GM04504 (cell line): ENCODE results near the gene C14orf180.
"Not testable (repeated sequence)": the region's sequence is repeated elsewhere in the genome, so short reads cannot be mapped to it uniquely, and the experiment has no call there.

ENCODE experiments used
- DNase-seq: peaks from one replicate; pipeline ENCODE4 v3.0.0-alpha.2; 2012; ENCODE audit warnings: low read depth

C14orf180 gene

DNA sequence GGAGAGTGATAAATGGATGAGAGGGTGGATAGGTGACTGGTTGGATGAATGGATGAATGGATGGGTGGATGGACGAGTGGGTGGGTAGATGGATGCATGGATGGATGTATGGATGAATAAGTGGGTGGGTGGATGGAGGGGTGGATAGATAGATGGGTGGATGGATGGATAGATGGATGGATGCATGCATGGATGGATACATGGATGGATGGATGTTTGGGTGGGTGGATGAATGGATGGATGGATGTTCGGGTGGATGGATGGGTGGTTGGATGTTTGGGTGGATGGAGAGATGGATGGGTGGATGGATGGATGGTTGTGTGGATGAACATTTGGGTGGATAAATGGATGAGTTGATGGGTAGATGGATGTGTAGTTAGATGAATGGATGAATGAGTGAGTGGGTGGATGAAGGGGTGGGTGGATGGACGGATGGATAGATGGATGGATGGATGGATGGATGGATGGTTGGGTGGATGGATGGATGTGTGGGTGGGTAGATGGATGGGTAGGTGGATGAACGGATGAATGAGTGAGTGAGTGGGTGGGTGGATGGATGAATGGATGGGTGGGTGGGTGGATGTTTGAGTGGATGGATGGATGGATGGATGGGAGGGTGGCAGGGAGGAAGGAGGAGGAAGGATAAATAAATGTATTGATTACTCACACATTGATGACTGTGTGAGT is 34.7 kb downstream of the C14orf180 start:
- no peak for DNase-seq

DNA sequence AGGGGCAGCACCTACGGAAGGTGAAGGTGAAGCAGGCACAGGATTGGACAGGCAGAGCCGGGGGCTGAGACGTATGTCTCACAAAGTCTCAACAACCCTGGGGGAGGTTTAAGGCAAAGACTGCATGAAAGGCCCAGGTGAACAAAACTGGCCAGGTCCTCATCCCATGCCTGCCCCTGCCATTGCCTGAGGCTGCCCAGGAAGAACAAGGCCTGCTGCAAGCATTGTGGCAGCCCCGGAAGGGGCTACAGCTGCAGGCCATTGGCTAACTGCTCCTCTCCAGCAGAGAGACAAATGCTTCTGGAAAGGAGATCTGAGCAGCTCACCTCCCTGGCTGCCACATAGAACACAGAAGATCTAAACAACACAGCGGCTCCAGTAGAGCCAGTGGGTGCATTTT is 45.4 kb downstream of the C14orf180 start:
- no peak for DNase-seq

DNA sequence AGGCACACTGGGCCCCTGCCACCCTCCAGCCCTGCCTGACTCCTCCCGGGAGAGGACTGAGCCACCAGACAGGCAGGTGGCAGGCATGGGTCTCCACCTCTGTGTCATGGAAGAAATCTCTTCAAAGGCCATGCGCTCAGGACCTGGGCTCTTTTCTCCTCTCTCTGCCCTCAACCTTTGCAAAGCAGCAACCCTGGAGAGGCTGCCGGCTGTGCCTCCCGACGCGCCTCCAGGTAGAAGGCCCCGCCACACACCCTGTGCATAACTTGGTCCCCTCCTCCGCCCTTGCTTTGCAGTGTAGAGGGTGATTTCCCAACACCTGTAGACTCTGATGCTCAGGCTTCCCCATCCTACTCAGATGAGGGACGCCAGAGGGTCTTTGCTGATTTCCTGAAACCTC is 53.2 kb downstream of the C14orf180 start:
- no peak for DNase-seq

DNA sequence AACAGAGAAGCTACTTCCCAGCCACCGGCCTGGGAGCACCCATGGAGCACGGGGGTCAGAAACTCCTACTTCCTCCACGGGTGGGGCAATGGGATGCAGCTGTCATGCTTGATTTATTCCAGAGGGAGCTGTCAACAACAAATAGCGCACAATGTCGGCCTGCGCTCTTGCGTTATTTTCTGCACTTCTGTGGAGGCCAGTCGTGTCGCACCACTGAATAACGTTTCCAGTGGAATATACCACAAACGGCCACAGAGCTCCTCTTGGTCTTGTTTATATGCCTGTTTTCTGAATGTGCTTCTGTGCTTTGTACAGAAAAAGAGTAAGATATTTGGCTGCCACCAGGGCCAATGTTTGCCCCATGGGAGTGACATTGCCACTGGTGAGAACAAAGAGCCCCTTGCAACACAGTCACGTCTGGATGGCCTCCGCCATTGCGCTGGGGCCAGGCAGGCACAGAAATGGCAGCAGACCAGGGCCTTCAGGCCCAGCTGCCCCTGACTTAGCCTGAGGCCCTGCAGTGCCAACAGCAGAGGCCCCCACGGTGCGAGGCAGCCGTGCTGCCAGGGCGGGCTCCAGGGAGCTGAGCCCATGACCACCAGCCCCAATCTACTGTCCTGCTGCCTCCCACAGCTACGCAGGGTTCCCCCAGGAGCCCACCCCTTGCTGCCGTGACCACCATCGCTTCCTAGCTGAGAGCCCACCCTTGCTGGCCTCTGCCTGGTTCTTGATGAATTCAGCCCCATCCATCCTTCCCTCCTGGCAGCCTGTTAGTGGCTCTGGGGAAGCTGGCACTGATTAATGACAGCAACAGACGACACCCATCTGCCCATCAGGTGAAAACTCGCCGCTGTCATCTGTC is 53.9 kb downstream of the C14orf180 start:
- no peak for DNase-seq

DNA sequence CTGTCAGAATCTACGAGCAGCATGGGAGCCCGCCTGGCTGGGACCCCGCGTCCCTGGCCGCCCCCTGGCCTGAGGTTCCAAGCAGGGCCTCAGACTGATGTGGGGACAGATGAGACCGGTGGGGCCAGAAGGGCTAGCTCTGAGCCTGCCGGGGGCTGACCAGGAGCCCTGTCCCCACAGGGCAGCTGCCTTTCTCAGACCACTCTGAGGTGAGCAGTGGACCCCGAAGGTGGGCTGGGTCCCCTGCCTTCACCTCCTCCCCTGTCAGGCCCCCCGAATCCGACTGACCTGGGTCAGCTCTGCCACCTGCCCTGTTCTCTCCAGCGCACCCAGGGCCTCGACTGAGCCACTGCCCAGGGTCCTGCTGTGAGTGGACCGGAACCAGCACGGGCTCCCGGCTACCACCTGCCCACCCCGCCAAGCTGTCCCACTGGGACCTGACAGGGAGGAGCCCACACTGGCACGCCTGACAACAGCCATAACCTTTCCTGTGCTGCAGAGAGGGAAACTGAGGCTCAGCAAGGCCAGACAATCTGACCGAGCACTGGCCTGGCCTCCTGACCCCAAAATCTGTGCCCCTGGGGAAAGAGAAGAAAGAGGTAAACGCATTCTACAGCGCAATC is 54.7 kb downstream of the C14orf180 start:
- DNase-seq: no peak

DNA sequence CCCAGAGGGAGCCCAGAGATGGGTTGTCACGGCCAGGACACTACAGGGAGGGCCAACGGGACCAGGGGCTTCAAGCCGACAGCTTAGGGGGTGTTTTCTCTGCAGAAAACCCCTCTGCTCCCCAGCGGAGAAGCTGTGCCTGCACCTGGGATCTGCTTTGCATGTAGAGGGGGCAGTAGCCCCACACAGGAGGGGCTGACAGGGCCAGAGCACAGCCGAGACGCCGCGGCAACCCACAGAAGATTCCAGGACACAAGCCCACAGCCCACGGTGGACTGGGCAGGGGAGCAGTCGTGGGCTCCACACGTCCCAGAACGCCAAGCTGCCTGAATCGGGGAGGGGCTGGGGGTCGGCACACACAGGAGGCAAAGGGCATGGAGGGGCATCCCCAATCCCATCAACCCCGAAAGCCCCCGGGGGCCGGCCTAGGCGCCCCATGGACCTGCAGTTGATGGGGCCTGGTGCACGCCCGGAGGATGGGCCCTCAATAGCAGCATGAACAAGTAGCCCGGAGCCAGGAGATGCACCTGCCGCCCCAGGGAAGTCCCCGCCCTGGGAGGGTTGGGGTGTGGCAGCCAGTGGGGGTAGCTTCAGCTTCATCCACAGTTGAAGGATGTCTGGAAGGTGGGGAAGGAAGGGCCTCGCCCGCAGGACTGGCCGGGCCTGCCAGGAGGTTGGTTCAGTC is 55.5 kb downstream of the C14orf180 start:
- DNase-seq: no peak

DNA sequence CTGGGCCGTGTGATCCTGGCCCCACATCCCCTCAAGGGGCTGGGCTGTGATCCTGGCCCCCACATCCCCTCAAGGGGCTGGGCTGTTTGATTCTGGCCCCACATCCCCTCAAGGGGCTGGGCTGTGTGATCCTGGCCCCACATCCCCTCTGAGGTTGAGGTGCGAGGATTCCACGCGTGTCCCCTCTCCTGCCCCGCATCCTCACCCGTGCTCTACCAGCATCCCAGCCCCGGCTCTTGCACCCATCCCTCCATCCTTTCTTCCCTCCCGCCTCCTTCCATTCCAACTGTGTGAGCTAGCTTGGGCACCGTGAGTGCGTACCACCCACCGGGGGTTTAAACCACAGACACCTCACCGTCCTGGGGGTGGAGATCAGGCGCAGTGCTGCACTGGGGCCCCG is 56.2 kb downstream of the C14orf180 start:
- no peak for DNase-seq

DNA sequence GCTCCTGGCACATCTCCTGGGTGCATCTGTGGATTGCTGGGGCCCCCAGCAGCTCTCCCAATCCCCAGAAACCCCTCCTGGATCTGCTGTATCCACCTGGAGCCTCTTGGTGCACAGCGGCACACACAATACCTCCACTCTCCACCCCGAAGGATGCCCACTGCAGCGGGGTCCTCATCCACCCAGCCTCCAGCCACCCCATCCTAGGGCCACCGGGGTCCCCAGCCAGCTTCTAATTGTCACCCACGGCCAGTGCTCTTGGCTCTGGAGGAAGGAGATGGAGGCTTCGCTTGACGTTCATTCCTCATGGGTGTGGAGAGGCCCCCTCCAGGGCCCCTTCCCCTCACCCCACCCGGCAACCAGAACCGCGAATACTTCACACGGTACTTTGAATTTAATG is 56.6 kb downstream of the C14orf180 start:
- no peak for DNase-seq

DNA sequence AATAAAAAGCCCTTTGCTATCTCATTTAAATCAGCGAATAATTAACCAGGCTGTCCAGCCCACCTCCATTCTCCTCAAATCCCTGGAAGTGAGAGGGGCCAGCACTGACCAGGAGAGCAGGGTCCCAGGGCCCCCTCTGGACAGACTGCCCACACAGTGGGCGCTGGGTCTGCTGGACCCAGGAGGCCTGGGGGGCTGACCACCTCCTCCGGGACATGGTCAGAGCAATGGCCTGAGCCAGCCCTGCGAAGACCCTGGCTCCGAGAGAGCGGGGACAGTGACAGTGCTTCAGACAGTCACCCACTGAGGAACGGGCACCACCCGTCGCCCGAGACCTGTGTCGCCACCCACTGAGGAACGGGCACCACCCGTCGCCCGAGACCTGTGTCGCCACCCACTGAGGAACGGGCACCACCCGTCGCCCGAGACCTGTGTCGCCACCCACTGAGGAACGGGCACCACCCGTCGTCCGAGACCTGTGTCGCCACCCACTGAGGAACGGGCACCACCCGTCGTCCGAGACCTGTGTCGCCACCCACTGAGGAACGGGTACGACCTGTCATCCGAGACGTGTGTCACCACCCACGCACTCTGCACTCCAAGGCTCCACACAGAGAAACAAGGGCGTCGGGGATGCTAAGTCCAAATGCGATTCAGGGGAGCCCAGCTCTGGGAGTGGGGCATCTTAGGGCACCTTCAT is 57.4 kb downstream of the C14orf180 start:
- not testable (repeated sequence) for DNase-seq

DNA sequence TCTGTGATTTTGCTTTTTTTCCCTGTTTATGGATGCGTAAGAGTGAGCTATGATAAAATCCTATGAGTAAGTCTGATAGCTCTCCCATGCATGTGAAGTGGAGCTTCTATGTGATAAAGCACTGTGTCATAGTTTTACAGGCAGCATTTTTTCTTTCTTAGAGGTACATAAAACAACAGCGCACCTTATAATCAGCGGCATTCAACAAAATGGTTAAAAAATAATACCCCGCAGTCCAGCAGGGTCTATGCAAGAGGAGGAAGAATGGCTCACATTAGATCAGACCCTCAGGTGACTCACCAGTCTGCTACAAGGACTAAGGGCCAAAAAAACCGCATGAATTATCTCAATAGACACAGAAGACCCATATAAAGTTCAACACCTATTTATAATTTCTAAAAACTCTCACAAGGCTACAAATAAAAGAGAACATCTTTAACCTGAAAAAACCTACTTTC is 58.0 kb downstream of the C14orf180 start:
- DNase-seq: no peak

DNA sequence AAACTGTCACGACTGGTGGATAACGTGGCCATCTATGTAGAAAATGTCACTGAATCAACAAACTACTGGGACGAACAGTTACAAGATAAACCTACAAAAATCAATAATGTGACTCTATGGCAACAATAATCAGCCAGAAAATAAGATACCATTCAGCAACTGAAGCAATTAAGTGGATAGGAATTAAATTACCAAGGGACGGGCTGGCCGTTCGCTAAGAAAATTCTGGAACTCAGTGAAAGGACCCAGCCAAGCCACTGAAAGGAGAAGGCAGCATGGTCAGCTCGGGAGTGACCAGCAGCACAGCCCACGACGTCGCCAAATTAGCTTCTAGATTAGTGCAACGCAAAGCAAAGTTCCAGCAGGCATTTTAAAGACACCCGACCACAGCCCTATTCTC is 58.6 kb downstream of the C14orf180 start:
- no peak for DNase-seq

DNA sequence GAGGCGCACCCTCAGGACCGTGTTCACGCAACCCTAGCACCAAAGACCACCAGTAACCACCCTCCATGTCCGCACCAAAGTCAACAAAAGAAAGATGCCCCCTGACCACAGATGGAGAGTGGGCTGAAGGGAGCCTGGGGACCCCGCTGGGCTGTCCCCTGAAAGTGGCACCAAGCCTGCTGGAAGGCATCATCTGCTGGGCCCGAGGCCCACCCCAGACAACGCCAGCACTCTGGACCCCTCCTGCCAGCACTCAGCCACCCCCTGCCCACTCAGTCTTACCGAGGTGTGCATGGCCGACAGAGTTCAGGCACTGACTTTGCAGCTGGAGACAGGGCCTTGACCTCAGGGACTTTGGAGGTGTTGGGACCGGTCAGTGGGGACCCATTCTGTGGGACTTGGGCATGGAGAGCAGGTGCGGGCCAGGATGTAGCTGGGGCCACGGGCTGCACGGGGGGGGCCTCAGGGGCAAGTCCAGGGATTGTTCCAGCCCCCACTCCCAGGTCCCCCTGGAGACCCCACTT is 59.4 kb downstream of the C14orf180 start:
- DNase-seq: no peak

DNA sequence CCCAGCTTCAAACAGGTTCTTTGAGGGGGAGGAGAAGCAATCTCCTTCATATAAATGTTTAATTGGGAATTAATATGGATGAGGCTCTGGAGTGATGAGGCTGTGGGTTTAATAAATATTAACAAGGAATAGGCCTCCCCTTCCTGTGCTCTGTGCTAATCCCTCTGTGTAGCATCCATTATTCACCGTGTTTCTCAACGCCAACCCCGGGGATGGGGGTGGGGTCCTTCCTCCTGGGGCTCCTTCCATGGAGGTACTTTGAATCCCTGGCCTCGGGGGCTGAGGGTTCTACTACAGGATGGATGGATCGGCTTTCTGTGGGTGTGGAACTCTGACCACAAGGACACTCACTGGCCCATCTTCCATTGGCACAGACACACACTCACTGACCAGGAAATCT is 59.9 kb downstream of the C14orf180 start:
- DNase-seq: no peak
